GM21423 (cell line): ENCODE measurements around the gene TSHB.
"Not testable (repeated sequence)": the region's sequence is repeated elsewhere in the genome, so short reads cannot be mapped to it uniquely, and the experiment has no call there.

Experiments
- ATAC-seq: cut with Tn5 transposase; IDR thresholded peaks from one replicate; pipeline ENCODE4 v1.9.1; 2021; ENCODE audit warnings: mild to moderate bottlenecking, moderate library complexity; ENCODE audit not compliant: unreplicated experiment

TSHB gene

GRCh38 chr1:115029526-115029925 lies at the start of gene TSHB:
TSS of gene TSHB (plus strand) at chr1:115029826. CDS start at chr1:115033363, 3,537 bp downstream.
- ATAC-seq, result no peak

- ATAC-seq, result no peak
Measured at GRCh38 chr1:114982251-114982650, 47.4 kb upstream of the TSHB start.

- ATAC-seq, result no peak
Measured at GRCh38 chr1:114986286-114986685, 43.3 kb upstream of the TSHB start.

- no peak for ATAC-seq
Measured at GRCh38 chr1:114988095-114988494, 41.5 kb upstream of the TSHB start.

- no peak for ATAC-seq
Measured at GRCh38 chr1:114997510-114998289, 31.9 kb upstream of the TSHB start.

- no peak for ATAC-seq
Measured at GRCh38 chr1:115006191-115006590, 23.4 kb upstream of the TSHB start.

DNA sequence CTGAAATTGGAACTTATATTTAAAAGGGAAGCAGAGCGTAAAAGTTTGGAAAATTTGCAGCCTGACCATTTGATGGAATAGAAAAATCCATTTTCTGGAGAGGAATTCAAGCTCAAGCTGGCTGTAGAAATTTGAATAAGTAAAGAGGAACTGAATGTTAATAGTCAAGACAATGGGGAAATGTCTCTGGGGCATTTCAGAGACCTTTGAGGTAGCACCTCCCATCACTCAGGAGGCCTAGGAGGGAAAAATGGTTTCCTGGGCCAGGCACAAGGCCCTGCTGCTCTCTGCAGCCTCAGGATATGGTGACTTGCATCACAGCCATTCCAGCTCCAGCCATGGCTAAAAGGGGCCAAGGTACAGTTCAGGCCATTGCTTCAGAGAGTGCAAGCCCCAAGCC lies 17.6 kb upstream of the TSHB start:
- ATAC-seq, result no peak

DNA sequence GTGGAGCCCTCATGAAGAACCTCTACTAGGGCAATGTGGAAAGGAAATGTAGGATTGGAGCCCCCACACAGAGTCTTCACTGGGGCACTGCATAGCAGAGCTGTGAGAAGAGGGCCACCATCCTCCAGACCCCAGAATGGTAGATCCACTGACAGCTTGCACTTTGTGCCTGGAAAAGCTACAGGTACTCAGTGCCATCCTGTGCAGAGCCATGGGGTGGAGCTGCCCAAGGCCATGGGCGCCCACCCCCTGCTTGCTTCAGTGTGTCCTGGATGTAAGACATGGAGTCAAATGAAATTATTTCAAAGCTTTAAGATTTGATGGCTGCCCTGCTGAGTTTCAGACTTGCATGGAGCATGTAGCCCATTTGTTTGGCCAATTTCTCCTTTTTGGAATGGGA lies 17.2 kb upstream of the TSHB start:
- no peak for ATAC-seq

DNA sequence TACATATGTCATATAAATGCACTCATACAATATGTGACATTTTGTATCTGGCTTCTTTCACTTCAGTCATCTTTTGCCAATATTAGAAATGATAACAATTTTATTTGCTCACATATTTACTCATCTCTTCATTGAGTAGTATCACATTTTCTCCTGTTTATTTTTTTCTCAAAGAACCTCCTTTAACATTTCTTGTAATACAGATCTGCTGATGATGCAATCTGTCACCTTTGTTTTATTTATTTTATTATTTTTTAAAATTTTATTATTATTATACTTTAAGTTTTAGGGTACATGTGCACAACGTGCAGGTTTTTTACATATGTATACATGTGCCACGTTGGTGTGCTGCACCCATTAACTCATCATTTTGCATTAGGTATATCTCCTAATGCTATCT lies 15.8 kb upstream of the TSHB start:
- ATAC-seq, result no peak

- not testable (repeated sequence) for ATAC-seq
Measured at GRCh38 chr1:115019549-115019948, 10.1 kb upstream of the TSHB start.

GRCh38 chr1:115021145-115021544 lies 8.5 kb upstream of the TSHB start:
- no peak for ATAC-seq

DNA sequence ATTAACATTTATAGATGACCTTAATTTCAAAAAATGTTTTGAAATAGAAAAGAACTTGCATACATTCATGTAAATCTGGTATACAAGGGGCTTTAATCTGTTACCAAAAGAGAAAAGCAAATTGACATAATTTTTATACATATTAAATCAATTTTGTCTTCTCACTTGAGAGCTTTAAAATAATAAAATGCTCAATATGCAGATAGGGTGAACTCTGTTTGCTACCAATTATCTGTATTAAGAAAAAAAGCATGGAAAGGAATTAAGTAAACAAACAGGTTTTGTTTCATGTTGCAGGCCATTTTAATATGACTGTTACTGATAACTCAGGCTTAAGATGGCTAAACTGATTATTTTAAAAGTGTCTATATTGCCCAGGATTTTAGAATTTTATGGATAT lies 6.0 kb upstream of the TSHB start:
- no peak for ATAC-seq

- ATAC-seq, result no peak
Measured at GRCh38 chr1:115031595-115031994, 2.0 kb downstream of the TSHB start.

- ATAC-seq, result no peak
Measured at GRCh38 chr1:115035652-115036051, 6.0 kb downstream of the TSHB start.

DNA sequence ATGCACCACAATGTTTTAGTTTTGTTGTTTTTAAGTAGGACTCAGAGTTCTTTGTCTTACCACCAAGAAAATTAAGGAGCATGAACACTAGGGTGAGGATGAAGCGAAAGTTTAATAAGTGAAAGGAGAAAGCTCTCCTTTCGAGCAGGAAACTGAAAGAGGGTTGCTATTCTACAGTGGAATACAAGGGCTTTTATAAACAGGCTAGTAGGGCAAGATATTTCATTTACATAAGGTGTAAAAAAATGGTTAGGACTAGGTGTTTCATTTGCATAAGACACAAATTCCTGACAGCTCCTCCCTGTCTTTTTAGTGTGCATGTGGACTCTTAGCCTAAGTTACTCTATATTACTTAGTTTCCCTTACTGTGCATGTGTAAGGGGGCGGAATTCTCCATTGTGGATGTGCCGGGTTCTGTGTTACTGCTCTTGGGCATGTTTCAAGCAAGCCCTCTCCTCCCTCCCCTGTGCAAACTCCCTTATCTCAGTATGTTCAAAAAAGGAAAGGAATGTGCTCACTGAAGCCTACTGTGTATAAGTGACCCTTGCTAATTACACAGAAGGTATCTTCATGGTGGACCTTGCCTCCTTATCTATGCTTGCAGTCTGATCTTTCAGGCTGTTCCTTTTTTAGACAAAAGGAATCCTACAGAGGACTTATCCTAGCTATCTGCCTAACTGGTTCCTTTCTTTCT lies 7.3 kb downstream of the TSHB start:
- no peak for ATAC-seq

- no peak for ATAC-seq
Measured at GRCh38 chr1:115040501-115040900, 10.9 kb downstream of the TSHB start.

GRCh38 chr1:115041654-115042053 lies 12.0 kb downstream of the TSHB start:
- no peak for ATAC-seq

DNA sequence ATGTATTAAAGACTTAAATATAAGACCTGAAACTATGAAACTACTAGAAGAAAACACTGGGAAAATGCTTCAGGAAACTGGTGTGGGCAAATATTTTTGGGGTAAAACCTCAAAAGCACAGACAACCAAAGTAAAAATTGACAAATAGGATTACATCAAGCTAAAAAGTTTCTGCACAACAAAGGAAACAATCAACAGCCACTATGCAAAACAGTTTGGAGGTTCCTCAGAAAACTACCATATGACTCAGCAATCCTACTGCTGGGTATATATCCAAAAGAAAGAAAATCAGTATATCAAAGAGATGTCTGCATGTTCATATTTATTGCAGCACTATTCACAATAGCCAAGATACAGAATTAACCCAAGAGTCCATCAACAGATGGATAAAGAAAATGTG lies 17.1 kb downstream of the TSHB start:
- ATAC-seq, result no peak

DNA sequence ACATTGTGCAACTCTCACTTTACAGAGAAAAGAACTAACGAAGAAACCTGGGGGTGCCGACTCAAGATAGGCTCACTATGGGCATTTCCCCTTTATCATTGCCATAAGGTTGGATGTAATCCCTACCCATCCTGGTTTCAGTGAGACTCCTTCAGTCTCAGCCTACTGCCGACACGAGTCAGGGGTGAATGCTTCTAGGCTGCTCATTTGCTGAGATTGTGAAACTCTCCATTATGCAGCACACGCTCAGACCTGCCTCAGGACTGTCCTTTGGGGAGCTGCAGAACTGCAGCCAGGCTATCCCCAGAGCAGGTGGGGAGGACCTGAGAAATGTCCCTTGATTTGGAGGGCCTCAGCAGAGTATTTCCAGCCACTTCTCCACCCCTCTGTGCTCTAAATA lies 22.2 kb downstream of the TSHB start:
- no peak for ATAC-seq

- peak; percentile 68 for ATAC-seq
Measured at GRCh38 chr1:115052454-115053083, 22.9 kb downstream of the TSHB start.

- ATAC-seq, result no peak
Measured at GRCh38 chr1:115056395-115056798, 26.8 kb downstream of the TSHB start.

- no peak for ATAC-seq
Measured at GRCh38 chr1:115057661-115058254, 28.1 kb downstream of the TSHB start.
